HG03378 (cell line): ENCODE measurements around the gene NLGN4Y.

ENCODE experiments used
- ATAC-seq: cut with Tn5 transposase; IDR thresholded peaks from one replicate; pipeline ENCODE4 v1.9.1; 2021; ENCODE audit warnings: mild to moderate bottlenecking, moderate library complexity; ENCODE audit not compliant: unreplicated experiment

The NLGN4Y gene

DNA sequence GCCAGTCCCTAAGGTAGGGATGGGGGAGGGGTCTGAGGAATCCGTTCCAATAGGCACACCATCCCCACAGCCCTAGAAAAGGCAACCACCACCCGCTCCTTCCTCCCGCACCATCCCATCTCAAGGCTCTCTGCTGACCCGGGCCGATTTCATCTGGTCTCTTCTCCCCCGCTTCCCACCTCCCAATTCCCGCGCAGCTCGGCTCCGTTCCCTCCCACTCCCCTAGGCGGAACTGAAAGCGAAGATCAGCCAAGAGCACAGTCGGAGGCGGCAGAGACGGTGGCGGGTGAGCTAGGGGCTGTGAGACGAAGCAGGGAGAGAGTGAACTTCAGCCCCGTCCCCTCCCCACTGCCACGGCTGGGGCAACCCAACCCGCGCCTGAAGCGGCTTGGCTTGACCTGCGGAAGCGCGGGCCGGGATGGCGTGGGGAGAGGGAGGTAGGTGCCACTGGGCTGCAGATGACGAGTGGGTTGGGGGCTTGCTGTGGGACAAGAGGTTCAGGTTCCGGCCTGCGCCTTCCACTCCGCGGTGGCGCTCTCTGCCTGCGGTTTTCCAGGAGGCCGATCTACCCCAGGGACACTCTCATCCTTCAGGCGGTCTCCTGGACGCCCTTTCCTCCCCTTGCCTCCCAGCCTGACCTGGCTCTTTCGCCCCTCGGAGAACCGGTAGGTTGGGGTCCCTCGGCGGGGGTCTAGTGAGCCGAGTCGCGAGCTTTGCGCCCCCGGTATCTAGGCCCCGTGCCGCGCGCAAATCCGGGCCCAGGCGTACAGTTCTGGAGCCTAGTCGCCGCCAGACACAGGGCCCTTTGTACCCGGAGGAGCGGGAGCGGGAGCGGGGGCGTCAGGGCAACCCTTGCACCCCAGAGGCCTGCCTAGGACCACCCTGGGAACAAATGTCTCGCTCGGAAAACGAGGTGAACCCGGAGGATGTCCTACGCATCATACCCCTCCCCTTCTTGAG, at the start of gene NLGN4Y:
Gene NLGN4Y, plus strand, starts transcription at position 258 of the 960 bp plus-strand sequence. CDS start 97,591 bp downstream, outside the sequence.
- no peak for ATAC-seq

DNA sequence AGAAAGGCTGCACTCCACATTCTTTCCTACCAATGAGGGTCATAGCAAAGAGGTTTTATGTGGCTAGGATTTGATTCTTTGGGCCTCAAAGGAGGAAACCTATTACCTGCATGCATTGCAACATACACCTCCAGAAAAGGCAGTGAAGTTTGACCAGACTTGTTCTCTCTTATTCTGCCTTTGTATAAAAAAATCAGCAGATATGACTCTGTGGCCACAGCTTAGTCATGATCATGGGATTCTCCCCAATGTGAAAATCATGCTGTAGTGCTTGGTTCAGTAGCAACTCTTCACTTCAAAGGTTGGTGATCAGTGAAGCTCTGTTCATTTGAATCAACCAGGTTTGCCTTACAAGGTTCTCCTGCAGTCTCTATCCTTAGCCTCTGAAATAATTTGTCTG, 38.4 kb upstream of the NLGN4Y start:
- no peak for ATAC-seq

DNA sequence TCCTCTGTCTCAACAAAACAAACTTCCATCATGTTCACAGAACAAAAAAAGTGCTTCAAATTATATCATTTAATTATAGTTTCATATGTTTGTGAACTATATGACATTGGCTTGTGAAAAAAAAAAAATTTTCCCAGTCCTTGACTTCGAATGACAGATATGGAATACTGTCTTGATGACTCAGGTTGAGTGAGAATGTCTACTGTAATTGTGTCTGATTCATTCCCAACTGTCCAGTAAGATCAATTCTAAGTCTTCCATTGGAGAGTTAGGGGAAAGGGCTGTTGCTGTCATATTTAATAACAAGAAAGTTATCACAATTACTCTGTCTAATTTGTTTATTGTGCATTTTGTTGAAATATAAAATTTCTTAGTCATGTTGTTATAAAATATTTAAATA, 34.1 kb upstream of the NLGN4Y start:
- ATAC-seq = no peak

DNA sequence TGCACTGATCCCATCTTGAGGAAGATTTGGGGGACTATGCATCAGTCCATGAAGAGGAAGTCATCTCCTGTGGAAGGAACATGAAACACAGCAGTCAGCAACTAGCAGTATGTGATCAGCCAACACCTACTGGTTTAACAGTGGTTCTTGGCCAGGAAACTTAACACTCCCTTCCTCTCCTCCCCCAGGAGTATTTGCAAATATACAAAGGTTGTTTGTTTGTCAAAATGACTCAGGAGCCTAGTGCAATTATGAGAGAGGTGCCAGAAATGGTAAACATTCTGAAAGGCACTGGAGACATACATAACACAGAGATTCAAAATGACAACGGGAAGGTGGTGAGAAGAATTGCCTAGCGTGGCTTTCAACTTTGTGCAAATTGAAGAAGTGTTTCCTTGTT, 26.3 kb upstream of the NLGN4Y start:
- ATAC-seq = no peak

DNA sequence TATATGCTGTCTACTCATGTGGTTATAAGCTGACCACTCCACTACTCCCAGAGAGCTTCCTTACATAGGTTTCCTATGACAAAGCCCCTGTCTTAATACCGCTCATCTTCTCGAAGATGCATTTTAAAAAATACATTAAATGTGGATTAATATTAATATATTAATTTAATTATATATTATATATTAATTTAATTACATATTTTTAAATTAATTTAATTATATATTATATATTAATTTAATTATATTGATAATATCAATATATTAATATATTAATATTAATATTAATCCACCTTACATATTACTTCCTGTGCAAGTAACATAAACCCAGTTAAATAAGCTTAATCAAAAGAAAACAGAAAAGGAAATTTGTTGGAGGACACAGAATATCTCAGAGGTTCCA, 19.7 kb upstream of the NLGN4Y start:
- ATAC-seq = no peak

DNA sequence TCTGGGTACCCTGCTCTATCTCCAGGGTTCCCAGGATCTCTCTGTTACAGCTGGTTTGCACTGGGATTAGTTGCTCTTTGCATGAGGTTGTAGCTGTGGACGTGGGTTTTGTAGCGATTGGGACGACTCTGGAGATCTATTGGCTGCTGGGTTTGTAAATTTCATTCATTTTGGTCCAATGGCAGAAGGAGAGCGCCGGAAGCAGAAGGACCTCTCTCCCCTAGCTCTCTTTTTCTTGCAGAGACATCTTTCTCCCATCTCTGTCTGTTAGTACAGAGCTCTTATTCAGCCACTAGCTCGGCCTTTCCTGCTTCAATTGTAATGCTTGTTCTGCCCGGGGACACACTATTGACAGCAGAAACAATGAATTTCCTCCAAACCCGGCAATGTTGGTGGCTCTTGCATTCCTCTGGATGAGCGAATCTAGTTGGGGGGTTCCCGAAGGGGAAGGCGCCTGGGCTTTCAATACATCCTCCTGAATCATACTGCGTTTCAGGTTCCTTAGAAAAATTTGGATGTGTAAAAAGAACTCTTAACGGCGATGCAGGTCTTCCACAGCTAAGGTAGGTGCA, 1.9 kb upstream of the NLGN4Y start:
- ATAC-seq = no peak

DNA sequence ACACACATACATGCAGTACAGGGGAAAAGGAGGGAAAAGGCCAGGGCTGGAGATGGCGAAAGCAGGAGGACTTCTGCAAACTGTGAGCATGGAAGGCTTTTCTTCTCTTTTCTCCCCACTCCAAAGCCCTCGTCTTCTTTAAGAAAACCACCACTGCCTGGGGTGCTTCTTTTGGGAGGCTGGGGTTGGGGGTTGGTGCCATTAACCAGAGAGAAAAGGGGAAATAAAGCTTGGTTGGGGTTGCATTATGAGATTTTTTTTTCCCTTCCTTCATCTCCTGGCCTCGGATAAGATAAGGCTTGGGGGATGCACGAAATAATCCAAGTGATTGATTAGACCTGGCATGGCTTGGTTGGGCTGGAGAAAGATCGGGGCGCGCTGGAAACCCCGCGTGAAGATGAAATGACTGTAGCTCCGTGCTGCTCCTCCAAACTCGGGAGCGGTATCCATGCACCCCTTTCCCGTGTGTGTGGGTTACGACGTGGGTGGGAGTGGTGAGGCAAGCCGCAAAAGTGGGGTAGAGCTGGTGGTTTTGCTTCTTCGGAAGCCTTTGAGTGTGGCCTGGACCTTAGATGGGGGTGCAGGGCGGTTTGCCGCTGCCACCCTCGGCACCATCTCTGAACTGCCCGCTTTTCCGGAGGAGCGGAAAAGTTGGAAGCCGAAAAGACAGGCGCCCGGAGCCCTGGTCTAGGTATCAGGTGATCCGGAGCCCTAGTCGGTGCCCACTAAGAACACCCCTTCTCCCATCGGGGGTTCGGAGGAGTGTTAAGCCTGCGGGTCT, 648 bp upstream of the NLGN4Y start:
- ATAC-seq = no peak

DNA sequence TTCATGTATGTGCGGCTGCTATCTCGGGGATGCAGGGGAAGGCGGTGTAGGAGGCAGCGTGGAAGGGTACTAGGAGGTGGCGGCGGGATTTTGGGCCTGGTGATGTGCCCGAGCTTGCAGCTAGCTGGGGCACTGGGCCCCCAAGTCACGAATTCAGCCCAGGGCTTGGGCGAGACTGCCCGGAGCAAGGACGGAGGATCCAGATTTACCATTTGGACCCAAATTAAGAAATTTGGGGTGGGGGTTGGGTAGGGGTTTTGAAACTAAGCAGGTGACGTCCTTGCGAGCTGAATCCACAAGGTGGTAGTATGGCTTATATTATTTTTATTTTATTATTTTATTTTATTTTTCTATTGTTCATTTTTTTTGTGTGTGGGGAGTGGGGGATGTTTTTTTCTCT, 986 bp downstream of the NLGN4Y start:
- ATAC-seq = no peak

DNA sequence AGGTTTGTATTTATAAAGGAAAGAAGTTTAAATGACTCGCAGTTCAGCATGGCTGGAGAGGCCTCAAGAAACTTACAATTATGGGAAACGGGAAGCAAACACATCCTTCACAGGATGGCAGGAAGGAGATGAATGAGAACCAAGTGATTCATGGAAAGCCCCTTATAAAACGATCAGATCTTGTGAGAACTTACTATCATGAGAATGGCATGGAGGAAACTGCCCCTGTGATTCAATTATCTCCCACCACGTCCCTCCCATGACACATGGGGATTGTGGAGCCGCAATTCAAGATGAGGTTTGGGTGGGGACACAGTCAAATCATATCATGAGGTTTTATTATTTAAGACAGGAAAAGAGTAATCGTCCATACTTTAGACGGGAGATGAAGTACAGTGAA, 4.0 kb downstream of the NLGN4Y start:
- no peak for ATAC-seq

DNA sequence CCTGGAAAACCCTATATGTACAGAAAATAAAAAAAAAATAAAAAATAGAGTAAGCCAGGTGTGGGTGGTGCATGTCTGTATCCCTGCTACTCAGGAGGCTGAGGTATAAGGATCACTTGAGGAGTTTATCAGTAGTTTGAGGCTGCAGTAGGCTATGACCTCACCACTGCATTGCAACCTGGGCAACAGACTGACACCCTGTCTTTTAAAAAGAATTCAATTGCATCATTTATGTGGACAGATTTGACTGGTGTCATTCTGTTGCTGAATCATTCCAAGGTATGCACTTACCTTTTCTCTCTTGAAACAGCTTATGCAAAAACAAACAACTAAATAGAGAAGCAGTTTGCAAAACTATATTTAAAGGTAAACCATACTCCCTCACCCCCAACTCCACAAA, 12.4 kb downstream of the NLGN4Y start:
- ATAC-seq = no peak

DNA sequence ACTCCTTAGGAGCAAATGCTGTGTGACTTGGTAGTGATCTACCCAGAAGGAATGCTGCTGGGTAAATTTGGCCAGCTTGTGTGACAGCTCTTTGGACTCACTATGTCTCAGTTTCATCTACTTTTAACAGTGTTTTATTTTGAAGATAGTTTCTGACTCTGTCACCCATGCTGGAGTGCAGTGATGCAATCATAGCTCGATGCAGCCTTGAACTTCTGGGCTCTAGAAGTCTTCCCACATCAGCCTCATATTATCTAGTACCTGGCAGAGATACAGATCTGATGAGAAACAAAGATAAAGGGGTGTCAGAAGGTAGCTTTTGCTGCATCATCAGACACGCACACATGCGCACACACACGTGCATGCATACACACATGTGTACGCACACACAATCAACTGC, 19.2 kb downstream of the NLGN4Y start:
- ATAC-seq = no peak

DNA sequence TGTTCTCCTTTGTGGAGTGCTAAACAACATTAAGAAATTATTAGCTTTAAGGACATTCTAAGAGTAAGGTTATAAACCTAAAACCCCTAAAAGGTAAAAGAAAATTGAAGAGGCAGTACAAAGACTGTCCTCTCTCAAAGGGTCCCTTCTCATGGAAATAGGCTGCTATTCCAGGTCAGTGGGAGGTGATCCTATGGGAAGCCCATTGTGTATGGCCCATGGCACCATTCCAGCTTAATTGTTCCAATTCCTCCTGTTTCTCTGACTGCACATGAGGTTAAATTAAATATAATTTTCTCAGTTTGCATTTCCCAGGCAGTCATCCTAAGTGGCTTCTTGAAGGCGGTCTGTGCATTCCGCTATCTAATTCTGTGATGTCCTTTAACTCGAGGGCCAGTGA, 57.0 kb downstream of the NLGN4Y start:
- no peak for ATAC-seq

DNA sequence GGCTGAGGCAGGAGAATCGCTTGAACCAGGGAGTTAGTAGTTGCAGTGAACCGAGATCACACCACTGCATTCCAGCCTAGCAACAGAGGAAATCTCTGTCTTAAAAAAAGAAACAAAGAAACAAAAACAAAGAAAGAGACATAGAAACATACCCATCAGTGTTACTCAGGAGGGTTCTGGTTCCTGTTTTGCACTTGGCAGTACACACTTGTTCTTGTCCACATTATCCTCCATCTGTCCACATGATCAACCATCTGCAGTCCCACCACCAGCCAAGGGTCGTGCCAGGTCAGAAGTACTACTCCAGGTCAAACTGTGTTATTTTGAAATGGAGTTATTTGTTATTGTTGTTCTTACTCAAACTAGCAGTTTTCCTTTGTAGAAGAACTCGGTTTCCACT, 62.4 kb downstream of the NLGN4Y start:
- ATAC-seq = no peak

DNA sequence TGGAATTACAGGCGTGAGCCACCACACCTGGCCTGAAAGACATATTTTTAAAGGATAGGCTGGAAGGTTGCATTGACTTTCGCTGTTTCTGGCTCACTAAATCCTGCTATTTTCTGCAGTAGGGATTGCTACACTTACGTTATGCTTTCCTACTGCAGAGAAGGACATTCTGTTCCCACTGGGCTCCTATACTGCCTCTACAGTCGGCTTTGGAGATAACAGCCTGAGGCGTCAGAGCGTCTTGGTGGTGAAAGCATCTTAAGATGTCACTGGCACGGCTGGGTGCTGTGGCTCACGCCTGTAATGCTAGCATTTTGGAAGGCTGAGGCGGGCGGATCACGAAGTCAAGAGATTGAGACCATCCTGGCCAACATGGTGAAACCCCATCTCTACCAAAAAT, 77.0 kb downstream of the NLGN4Y start:
- no peak for ATAC-seq

DNA sequence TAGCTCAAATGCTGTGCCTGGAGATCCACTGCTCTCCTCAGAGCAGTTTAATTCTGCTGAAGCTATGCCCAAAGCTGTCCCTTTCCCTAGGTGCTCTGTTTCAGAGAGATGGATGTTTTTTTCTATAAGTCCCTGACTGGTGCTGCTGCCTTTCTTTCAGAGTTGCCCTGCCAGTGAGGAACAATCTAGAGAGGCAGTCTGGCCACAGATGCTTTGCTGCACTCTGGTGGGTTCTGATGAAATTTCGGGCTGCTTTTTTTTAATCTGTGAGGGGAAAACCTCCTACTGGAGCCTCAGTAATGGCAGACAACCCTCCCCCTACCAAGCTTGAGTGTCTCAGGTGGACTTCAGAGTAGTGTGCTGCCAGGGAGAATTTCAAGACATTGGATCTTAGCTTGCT, 93.3 kb downstream of the NLGN4Y start:
- no peak for ATAC-seq

DNA sequence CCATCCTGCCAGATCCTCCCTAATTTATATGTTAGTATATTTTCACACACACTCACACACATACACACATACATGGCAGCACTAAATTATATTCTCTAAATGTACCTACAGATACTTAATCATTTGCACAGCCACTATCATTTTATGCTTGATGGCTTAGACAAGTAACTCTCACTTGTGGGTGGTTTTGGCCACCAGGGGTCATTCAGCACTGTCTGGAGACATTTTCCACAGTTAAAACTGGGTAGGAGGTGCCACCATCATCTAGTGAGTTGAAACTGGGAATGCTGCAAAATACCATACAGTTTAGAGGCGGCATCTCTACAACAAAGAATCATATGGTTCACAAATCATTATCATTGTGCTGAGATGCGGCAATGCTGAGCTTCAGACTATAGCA, 94.2 kb downstream of the NLGN4Y start:
- no peak for ATAC-seq

DNA sequence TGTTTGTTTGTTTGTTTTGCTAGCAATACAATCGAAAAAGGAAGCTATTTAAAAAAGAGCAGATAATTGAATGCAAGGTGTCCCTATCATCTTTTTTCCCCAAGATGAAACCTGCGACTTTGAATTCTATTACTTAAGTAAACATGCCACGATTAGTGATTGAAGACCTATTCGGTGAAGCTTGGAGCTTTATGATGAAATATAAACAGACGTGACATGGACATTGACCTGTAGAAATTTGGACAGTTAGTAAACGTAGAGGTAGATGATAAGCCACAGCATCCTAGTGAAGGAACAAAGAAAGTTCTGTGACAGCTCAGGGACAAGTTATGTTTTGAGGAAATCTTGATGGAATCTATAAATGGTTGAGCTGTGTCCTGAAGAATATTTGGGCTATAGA, 103.9 kb downstream of the NLGN4Y start:
- ATAC-seq = no peak

DNA sequence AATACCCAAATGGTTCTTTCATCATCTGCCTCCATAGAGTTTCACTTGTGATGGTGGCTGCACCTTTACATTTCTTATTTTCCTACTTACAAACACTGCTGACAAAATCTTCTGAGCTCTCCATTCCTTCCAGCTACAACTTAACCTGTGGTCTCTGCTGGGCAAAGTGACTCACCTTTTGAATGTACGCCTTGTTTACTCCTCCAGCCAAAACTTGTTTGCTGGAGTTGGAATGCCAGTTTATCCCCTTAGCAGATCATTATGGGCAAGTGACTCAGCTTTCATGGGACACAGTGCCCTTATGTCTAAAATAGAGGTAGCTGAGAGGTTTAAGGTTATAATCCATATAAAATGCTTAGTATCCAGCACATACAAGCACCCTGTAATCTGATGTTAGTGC, 107.3 kb downstream of the NLGN4Y start:
- no peak for ATAC-seq

DNA sequence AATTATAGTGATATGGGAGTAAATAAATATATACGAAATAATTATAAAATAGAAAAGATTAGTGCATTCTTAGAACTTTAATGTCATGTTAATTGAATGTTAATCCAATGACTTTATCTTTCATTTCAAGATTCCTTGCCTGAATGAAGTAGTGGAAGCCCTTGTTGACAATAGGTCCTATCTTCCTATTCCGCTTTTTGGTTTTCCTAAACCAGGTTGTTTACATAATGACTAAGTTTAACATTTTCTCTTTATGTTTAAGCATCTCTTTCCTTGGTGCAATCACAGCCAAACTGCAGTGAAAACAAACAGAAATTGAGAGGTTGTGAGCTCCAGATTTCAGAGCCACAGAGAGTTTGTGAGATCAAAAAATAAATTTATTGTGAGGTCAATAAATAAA, 109.4 kb downstream of the NLGN4Y start:
- no peak for ATAC-seq

DNA sequence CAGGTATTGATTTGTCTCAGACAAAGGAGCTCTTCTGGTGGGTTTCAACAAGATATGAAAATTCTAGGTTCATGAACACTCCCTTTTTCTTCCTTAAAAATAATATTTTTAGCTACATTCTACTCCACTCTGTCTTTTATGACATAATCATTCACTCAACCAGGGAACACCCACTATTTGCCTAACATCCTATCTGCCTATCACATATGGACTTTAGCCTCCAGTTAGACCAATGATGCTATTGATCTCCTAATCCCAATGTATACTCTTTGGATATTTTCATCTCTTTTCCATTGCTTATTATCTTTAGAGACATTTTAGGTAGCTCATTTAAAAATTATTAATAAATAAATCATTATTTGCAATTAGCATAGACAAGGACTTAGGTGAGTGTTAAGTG, 110.6 kb downstream of the NLGN4Y start:
- ATAC-seq = no peak

DNA sequence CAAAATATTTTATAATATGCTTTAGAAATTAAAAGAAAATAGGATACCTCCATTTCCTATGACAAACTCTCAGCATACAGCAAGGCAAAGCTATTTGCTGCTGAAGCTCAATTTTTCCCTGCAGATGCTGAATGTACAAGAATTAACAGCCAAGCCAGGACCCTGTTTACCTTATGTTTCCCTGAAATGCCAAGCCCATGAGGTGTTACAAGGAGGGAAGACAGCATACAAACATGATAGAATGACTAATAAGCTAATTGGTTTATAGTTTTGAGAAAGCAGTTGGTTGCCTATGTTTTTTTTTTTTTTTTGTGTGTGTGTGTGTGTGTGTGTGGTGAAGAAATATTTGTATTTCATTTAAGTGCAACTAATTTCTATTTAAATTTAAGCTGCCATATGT, 113.2 kb downstream of the NLGN4Y start:
- no peak for ATAC-seq

DNA sequence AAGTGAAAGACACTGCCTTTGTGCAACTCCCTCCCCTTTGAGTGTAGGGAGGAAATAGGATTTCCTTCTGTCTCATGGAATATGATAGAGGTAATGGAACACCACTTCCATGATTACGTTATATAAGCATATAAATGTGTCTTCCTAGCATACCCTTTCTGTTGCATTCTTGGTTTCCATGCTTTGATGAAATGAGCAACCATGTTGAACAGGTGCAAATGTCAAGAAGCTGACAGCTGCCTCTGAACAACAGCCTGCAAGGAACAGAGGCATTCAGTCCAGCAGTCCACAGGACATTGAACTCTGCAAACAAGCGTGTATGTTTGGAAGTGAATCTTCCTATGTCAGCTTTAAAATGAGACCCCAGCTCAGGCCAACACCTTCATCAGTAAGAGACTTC, 117.5 kb downstream of the NLGN4Y start:
- ATAC-seq = no peak
